Astrocyte (in vitro differentiated cells and primary cell): Measurements from ENCODE around the gene FADS3.

ENCODE experiments used
- CTCF ChIP-seq: IDR thresholded peaks from 2 replicates; pipeline ENCODE4 v1.5.1; 2011; ENCODE audit warnings: low read depth, mild to moderate bottlenecking, inconsistent platforms, low read length, moderate library complexity; ENCODE audit not compliant: insufficient read depth
- EZH2 ChIP-seq: IDR thresholded peaks from 2 replicates; pipeline ENCODE4 v1.6.1; 2012; ENCODE audit warnings: mild to moderate bottlenecking, low read length, inconsistent platforms; ENCODE audit not compliant: insufficient read depth

DNA sequence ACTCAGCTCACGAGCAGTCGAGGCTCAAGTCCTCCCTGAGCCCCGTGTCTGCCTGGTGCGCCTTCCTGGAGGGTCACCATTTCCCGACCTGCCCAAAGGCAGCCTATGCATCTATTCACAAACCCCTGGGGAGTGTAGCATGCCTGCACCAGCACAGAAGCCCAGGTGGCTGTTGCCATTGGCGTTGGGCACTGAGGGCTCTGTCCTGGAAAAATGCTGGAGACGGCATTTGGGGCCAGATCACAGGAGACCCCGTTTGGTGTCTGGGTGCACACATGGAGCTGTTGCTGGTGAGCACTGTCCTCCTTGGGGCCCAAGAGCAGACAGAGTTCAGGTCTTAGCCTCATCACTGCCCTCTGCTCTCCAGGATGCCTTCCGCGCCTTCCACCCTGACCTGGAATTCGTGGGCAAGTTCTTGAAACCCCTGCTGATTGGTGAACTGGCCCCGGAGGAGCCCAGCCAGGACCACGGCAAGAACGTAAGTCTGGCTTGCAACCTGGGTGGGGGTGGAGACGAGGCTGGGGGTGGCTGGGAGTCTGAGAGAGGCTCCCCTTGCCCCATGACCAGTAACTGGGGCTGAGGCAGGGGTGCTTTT is 53.8 kb downstream of the FADS3 start:
- TF ChIP-seq CTCF = no peak
- TF ChIP-seq EZH2 = no peak
